Measurements from ENCODE around the gene ATOSA. TPM values are rescaled to one million over a fixed set of nuclear protein-coding genes. Genes with fewer than 3 reads are reported as not detected.

The ATOSA gene, protein sequence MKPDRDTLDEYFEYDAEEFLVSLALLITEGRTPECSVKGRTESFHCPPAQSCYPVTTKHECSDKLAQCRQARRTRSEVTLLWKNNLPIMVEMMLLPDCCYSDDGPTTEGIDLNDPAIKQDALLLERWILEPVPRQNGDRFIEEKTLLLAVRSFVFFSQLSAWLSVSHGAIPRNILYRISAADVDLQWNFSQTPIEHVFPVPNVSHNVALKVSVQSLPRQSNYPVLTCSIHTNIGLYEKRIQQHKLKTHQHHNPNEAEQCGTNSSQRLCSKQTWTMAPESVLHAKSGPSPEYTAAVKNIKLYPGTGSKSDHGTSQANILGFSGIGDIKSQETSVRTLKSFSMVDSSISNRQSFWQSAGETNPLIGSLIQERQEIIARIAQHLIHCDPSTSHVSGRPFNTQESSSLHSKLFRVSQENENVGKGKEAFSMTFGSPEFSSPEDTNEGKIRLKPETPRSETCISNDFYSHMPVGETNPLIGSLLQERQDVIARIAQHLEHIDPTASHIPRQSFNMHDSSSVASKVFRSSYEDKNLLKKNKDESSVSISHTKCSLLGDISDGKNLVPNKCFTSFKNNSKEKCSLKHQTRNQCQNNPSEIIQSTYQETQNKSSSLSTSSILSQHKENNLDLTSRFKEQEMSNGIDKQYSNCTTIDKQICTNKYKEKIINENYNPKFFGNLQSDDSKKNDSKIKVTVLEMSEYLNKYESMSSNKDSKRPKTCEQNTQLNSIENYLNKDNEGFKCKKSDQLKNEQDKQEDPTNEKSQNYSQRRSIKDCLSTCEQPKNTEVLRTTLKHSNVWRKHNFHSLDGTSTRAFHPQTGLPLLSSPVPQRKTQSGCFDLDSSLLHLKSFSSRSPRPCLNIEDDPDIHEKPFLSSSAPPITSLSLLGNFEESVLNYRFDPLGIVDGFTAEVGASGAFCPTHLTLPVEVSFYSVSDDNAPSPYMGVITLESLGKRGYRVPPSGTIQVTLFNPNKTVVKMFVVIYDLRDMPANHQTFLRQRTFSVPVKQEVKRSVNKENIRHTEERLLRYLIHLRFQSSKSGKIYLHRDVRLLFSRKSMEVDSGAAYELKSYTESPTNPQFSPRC
- total RNA-seq (16.4 and 26.9 TPM in 2 replicates), polyA plus RNA-seq (12.2 and 14.1 TPM in 2 replicates), polyA minus RNA-seq (ENCODE audit: low replicate concordance) (2.4 and 9.9 TPM in 2 replicates)
- 8.4 and 11.6 TPM in 2 replicates for polyA plus RNA-seq (2012)

DNA sequence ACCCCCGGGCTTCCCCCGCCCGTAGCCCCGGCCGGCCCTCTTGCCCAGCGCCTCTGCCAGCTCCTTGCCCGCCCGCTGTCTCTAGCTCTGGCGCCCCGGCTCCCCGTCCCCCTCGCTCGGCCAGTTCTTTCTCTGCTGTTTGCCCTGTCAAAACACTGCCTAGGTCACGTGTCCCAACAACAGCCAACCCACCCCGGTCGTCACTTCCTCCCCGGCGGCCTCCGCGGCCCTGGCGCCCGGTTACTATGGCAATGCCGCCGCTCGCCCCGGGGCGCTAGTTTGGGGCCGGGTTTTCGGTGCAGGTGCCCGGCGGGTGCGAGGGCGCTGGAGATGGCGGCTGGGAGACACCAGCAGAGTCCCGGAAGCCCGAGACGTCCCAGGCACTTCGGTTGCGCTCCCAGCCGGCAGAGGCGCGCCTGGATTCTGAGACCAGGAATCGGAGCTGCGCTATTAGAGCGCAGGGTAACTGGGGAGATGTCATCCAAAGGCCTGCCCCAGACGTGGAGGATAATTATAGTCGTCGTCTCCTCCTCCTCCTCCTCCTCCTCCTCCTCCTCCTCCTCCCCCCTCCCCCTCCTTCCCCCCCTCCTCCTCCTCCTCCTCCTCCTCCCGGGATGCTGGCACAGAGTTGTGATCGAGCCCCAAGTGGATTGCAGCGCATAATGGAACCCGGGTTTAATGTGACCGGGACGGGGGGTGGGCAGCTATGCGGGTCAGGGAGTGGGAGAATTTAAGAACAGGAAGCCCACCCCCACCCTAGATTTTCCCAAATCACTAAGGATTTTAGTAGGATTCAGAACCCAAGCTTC, at the start of gene ATOSA:
ATOSA (minus strand) TSS at position 157 of the 809 bp plus-strand sequence. CDS start 1,367 bp downstream, outside the sequence.
- no peak for TF ChIP-seq EZH2 (IDR thresholded peaks at IDR 0.05; ENCODE audit: low read length, missing control alignments)
- TF ChIP-seq, protein P1, sequence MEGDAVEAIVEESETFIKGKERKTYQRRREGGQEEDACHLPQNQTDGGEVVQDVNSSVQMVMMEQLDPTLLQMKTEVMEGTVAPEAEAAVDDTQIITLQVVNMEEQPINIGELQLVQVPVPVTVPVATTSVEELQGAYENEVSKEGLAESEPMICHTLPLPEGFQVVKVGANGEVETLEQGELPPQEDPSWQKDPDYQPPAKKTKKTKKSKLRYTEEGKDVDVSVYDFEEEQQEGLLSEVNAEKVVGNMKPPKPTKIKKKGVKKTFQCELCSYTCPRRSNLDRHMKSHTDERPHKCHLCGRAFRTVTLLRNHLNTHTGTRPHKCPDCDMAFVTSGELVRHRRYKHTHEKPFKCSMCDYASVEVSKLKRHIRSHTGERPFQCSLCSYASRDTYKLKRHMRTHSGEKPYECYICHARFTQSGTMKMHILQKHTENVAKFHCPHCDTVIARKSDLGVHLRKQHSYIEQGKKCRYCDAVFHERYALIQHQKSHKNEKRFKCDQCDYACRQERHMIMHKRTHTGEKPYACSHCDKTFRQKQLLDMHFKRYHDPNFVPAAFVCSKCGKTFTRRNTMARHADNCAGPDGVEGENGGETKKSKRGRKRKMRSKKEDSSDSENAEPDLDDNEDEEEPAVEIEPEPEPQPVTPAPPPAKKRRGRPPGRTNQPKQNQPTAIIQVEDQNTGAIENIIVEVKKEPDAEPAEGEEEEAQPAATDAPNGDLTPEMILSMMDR (conservative IDR thresholded peaks at IDR 0.05 in 1 of 2, IDR thresholded peaks at IDR 0.05 in 1 of 2; ENCODE audit: low read depth in 1 of 2, low read length in 2 of 2) = peak in 1 of 2 donors; percentile 7
- H3K27me3 ChIP-seq (ENCODE audit: control insufficient read depth, insufficient read depth, low read length) = no peaks in the 10 kb centered on the region
- peak; percentile 85 for DNase-seq (ENCODE audit: low read depth in 2 of 2)

DNA sequence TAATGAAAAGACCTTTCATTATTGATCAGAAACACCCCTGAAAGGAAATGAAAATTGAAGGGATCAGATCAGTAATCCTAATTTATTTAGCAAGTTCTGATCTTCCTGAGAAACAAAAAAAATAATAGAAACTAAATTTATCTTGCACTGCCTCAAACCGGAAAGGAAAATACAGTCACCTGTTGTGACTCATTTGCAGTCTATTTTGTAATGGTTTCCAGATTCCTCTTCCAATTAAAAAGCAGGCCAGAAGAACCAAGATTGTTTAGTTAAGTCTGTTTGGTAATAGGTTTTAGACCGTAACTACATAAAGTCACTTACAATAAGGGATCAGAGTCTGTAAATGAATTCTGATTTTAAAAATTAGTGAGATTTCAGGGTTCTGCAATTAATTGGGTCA, 49.7 kb upstream of the ATOSA start:
- H4K20me1 ChIP-seq (ENCODE audit: control insufficient read depth, extremely low read depth, insufficient read depth, low read length) = no peaks in the 10 kb centered on the region
- H3K36me3 ChIP-seq (ENCODE audit: control insufficient read depth, insufficient read depth, low read length) = no peaks in the 10 kb centered on the region
- DNase-seq (ENCODE audit: low read depth in 2 of 2) = peak in 1 of 2 donors; percentile 70
- no peaks in the 10 kb centered on the region for H3K79me2 ChIP-seq (ENCODE audit: control insufficient read depth, insufficient read depth, low read length)
- H3K4me2 ChIP-seq (ENCODE audit: extremely low read depth, insufficient read depth, low read length) = no peak overlapping the region
- TF ChIP-seq EZH2 (IDR thresholded peaks at IDR 0.05; ENCODE audit: low read length, missing control alignments) = no peak
- TF ChIP-seq, protein P1 (conservative IDR thresholded peaks at IDR 0.05 in 1 of 2, IDR thresholded peaks at IDR 0.05 in 1 of 2; ENCODE audit: low read depth in 1 of 2, low read length in 2 of 2) = no peak
- no peaks in the 10 kb centered on the region for H3K27me3 ChIP-seq (ENCODE audit: control insufficient read depth, insufficient read depth, low read length)
- no peaks in the 10 kb centered on the region for H3K9me3 ChIP-seq (ENCODE audit: control insufficient read depth, insufficient read depth, low read depth, low read length)
- no peaks in the 10 kb centered on the region for H3K4me1 ChIP-seq (ENCODE audit: control insufficient read depth, extremely low read depth, insufficient read depth, low read length)
- no peak overlapping the region for H3K9ac ChIP-seq (ENCODE audit: insufficient read depth, low read length)
- H3K27ac ChIP-seq (ENCODE audit: insufficient read depth, low read length) = no peak overlapping the region
- H2AFZ ChIP-seq (ENCODE audit: low read length) = no peak overlapping the region
- H3K4me3 ChIP-seq (replicated peaks in 1 of 4; ENCODE audit: control extremely low read depth in 1 of 4, insufficient read depth in 1 of 4, low read depth in 3 of 4, low read length in 4 of 4) = no peak overlapping the region

More for the DNA sequence above, at the start of gene ATOSA:
- Histone ChIP-seq H3K79me2 (ENCODE audit: control insufficient read depth, insufficient read depth, low read length) (no peaks in the 10 kb centered on the region), H3K4me3 (replicated peaks in 1 of 4; ENCODE audit: control extremely low read depth in 1 of 4, insufficient read depth in 1 of 4, low read depth in 3 of 4, low read length in 4 of 4) (peak within 1 kb of the TSS; percentile 52 to 87 (median 84)), H3K4me2 (ENCODE audit: extremely low read depth, insufficient read depth, low read length) (peak within 1 kb of the TSS; percentile 70), H4K20me1 (ENCODE audit: control insufficient read depth, extremely low read depth, insufficient read depth, low read length) (no peaks in the 10 kb centered on the region), H3K36me3 (ENCODE audit: control insufficient read depth, insufficient read depth, low read length) (no peaks in the 10 kb centered on the region), H3K4me1 (ENCODE audit: control insufficient read depth, extremely low read depth, insufficient read depth, low read length) (peaks cover 2% of the 10 kb centered on the region), H2AFZ (ENCODE audit: low read length) (peak within 1 kb of the TSS; percentile 84), H3K9me3 (ENCODE audit: control insufficient read depth, insufficient read depth, low read depth, low read length) (no peaks in the 10 kb centered on the region), H3K9ac (ENCODE audit: insufficient read depth, low read length) (peak within 1 kb of the TSS; percentile 87), H3K27ac (ENCODE audit: insufficient read depth, low read length) (peak within 1 kb of the TSS; percentile 88)
